T-helper 9 cell (primary cell): ENCODE results near the gene RAD9A.
"Not testable (repeated sequence)": the region's sequence is repeated elsewhere in the genome, so short reads cannot be mapped to it uniquely, and the experiment has no call there.

ENCODE experiments used
- DNase-seq: peaks from one replicate; pipeline ENCODE4 v3.0.0-alpha.2; 2020

RAD9A gene

DNA sequence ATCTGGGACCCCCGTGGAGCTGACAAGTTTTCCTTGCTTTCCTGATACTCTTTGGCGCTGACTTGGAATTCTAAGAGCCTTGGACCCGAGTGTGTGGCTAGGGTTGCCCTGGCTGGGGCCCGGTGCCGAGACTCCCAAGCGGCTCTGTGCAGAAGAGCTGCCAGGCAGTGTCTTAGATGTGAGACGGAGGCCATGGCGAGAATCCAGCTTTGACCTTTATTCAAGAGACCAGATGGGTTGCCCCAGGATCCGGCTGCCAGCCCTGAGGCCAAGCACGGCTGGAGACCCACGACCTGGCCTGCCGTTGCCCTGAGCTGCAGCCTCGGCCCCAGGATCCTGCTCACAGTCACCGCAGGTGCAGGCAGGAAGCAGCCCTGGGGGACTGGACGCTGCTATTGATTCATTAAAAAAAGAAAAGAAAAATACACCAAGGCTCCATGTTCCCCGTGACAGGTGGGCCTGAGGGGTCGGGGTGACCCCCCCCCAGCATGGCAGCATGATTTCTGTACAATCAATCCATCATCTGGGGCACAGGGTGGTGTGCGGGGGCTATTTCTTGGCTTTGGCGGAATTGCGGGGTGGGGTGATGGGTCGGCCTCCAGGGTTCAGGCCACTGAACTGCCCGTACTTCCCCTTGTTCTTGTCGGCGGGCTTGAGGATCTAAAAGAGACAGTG is 6.3 kb downstream of the RAD9A start:
- no peak for DNase-seq

GRCh38 chr11:67398661-67399563 is 7.1 kb downstream of the RAD9A start:
- no peak for DNase-seq

DNA sequence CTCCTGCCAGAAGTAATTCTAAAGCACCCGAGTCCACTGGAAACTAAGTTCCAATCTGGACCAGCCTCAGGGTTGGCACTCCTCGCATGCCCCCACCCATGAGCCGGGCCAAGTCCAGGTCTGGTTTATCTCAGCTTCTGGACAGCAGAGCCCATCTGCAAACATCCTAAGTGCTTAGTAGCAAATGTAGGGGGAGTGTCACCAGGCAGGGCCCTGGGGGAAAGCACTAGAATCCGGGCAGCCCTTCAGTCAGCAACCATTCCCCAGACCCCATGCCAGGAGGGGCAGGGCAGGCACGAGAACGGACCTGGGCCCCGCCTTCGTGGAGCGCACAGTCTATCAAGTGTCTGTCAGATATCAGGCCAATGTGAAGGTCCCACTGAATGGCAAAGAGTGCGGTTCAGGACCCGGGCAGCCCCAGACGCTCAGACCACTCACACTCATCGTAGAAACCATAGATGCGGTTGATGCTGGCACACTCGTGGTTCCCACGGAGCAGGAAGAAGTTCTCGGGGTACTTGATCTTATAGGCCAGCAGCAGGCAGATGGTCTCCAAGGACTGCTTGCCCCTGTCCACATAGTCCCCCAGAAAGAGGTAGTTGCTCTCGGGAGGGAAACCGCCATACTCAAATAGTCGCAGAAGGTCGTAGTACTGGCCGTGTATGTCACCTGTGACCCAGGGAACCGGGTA is 8.6 kb downstream of the RAD9A start:
- no peak for DNase-seq

- no peak for DNase-seq
Observed at GRCh38 chr11:67400942-67401494, 9.2 kb downstream of the RAD9A start.

DNA sequence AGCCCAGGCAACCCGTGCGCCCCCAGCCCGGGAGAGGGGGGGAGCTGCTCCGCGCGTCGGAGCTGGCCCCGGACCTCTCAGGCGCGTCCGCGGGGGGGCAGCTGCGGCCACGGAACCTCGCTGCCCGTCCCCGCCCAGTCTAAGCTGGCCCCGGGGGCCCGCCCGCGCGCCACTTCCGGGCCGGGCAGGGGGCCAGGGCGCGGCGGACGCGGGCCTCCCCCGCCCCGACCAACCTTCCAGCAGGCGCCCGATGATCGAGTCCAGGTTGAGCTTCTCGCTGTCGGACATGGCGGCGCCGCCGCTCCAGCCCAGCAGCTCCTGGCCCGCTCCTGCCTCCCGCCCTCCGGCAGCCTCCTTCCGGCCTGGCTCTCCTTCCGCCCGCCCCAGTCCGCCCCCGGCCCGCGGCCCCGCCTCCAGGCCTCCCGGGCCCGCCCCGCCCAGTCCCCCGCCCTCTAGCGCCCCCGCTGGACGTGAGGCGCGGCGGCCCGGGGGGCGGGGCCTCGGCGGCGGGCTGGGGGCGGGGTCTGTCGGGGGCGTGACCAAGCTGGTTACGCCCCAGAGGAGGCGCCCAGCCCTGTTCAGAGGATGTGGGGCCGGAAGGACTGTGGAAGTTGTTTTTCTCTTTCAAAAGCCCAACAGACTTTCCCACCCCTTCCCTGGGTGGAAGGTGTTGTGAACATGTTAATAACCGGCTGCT is 9.9 kb downstream of the RAD9A start, which contains the start of gene PPP1CA:
PPP1CA (minus strand) TSS at position 364 of the 697 bp plus-strand sequence; CDS start at position 288, 76 bp downstream.
- DNase-seq, result peak; percentile 95

GRCh38 chr11:67402192-67402839 is 10.5 kb downstream of the RAD9A start:
- DNase-seq, result not testable (repeated sequence)

DNA sequence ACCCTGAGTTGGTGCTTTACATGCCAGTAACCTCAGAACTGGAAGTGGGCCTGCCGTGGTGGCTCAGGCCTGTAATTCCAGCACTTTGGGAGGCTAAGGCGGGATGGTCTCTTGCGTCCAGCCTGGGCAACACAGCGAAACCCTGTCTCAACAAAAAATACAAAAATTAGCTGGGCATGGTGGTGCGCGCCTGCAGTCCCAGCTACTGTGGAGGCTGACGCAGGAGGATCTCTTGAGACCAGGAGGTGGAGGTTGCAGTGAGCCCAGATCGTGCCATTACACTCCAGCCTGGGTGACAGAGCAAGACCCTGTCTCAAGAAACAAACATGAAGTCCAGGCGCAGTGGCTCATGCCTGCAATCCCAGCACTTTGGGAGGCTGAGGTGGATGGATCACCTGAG is 11.3 kb downstream of the RAD9A start:
- not testable (repeated sequence) for DNase-seq

DNA sequence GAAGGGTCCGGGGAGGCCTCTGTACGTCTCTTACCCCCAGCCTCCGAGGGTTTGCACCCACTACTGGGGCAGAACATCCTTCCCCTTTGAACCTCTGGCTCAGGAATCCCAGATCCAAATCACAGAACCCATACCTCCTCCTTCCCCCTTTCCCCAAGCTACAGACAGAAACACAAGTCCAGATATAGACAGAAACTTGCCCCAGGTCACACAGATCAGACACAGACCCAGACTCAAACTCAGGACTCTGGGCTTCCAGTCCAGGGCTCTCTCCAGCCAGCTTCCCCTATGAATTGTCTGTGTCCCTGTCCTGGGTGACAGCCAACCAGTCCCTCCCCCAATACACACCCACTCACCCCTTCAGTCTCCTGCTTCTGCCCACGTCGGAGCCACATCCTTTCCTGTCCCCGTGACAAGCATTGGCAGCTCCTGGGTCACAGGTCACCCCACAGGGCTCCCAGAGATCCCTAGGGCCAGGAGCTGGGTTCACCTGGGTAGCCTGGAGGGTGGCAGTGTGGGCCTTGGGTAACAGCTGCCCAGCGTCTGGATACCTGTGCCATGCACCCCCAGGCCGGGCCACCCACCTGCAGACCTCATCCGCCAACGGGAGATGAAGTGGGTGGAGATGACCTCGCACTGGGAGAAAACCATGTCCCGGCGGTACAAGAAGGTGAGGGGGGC is 12.9 kb downstream of the RAD9A start:
- DNase-seq, result no peak

DNA sequence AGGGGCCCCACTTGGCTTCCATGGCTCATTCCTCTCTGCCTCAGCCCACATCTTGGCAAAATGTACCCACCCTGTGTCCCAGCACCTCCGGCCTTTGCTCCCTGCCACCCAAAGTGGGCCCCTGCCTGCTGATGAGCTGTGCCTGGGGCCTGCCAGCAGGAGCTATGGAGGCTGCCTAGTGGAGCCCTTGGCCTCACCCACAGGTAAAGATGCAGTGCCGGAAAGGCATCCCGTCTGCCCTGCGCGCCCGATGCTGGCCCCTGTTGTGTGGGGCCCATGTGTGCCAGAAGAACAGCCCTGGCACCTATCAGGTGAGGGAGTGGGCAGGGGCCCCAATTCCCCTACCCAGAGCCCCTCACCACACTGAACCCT is 13.4 kb downstream of the RAD9A start:
- DNase-seq, result no peak

- no peak for DNase-seq
Observed at GRCh38 chr11:67405688-67406339, 14.0 kb downstream of the RAD9A start.

DNA sequence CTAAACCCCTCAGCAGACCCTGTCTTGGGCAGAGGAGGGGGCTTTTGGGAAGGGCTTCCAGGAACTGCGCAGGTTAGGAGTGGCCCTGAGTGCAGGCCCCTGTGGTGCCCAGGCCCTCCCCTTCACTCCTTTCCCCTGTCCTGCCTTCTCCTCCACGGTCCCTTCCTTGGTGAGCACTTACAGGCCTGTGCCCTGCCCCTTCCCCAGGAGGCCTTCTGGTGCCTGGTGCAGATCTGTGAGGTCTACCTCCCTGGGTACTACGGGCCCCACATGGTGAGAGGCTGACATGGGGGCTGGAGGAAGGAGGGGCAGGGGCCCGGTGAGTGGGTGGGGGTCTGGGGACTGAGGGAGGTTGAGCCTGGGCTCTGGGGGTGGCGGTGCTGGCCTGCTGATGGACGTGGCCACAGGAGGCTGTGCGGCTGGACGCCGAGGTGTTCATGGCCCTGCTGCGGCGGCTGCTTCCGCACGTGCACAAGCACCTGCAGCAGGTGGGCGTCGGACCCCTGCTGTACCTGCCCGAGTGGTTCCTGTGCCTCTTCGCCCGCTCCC is 14.7 kb downstream of the RAD9A start:
- DNase-seq, result no peak

DNA sequence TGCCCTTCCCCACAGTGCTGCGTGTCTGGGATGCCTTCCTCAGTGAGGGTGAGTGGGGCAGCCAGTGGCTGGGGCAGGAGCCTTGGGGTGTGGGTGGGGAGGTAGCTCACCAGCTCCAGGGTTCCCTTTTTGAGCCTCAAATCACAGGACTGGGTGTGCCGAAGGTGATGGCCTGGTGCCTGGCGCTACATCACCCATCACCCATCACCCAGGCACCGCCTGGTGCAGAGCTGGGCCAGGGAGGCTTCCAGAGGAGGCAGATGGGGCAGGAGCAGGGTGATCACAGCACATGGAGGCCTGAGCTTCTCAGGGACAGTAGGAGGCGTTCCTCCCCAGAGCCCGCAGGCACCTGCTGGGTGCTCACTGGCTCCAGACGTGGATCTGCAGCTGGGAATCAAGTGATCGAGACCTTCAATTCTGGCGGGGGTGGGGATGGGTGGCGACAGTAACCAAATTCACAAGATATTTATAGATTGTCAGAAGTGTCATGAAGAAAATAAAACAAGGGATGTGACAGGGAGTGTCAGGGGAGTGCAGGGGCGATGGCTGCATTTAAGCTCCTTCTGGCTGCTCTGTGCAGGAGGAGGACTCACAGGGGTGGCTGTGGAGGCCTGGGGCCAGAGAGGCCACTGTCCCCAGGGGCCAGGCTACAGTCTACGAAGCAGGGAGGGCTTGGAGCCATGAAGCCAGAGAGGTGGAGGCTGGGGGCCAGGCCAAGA is 15.3 kb downstream of the RAD9A start:
- no peak for DNase-seq

DNA sequence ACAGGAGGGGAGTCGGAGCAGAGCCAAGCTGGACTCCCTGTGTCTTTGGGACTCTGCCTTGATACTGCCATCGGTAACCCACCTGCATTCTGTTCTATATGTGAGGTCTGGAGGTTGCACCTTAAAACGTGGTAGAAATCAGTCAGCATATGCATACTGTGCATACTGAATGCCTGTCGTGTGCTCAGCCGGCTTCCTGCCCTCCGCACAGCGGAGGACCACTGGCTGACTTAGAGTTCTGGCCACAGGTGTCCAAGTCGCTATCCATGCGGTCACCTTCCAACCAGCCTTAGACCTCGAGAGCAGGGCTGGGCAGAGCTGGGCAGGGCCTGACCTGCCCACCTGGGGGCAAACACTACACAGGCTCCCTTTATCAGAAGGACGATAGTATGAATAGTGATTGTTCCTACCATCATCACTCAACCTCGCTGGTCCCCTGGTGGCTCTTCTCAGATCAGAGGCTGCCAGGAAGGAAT is 15.9 kb downstream of the RAD9A start:
- no peak for DNase-seq

- no peak for DNase-seq
Observed at GRCh38 chr11:67408437-67409200, 16.8 kb downstream of the RAD9A start.

- DNase-seq, result peak; percentile 60
Observed at GRCh38 chr11:67409261-67409666, 17.5 kb downstream of the RAD9A start.

DNA sequence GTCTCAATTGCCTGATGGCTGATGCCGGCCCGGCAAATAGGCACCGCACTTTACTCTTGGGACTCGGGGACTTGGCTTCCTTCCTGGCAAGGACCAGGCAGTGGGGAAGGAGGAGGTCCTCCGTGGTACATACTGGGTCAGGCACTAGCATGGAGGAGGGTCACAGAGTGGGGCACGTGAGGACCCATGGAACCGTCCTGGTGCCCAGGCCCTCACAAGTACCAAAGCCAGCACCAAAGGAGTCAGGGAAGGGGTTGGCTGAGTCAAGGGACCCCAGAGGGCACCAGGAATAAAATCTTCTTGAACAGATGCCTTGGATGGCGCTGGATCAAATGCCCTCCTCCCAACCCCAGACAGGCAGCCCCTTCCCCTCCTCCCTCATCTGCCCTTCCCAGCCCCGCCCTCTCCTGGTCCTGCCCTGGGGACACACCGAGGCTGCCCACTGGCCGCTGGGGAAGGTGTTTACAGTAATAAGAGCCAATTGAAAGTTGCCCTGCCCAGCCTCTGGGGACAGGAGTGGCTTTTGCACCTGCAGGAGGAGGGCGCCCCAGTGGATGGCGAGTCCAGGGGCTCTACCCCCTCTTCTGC is 18.1 kb downstream of the RAD9A start:
- no peak for DNase-seq

DNA sequence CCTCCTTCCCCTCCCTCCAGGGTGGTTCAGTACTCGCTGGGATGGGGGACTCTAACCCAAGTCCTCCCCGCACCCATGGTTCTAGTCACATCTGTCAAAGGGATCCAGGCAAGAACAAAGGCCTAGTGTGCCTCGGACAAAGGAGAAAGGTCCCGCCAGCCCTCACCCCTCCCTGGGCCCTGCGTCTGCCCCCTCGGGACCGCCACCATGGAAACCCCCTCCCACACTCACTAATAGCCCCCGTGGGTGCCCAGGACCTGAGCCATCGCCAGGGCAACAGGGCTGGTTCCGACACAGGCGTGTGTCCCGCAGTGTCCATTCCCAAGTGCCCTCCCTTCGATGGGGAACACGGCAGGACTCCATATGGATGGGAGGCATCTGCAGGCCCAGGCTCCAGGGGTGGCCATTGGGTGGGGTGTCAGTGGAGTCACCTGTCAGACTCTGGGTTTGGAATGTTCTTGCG is 18.6 kb downstream of the RAD9A start:
- no peak for DNase-seq
